Keratinocyte (primary cell): ENCODE data around the gene ARFRP1. TPM values are rescaled to one million over a fixed set of nuclear protein-coding genes. Genes with fewer than 3 reads are reported as not detected.

Experiments
- DNase-seq: peaks from one replicate; pipeline ENCODE4 v3.0.0-alpha.2; 2011; ENCODE audit warnings: low read depth, missing footprints, low spot score
- FAIRE-seq: peaks from 2 replicates; lab custom pipeline; 2011; peaks lifted over from hg19 to GRCh38; lab: Jason Lieb, UNC
- H2AFZ ChIP-seq: 2 replicates; pipeline ENCODE4 v1.6.0; 2012; ENCODE audit warnings: low read length, control low read depth, inconsistent platforms; ENCODE audit not compliant: control insufficient read depth
- H3K27ac ChIP-seq: 2 replicates; pipeline ENCODE4 v1.5.1; 2011; ENCODE audit warnings: low read length; ENCODE audit not compliant: control insufficient read depth, insufficient read depth
- H3K27me3 ChIP-seq: 3 replicates; pipeline ENCODE4 v1.6.0; 2011; ENCODE audit warnings: low read length; ENCODE audit not compliant: control insufficient read depth, insufficient read depth; ENCODE audit errors: extremely low read depth
- H3K36me3 ChIP-seq, 2 experiments: 2 replicates in 1 of 2; 3 replicates in 1 of 2; pipeline ENCODE4 v1.5.1; 2011; ENCODE audit warnings: low read length in 2 of 2, mild to moderate bottlenecking in 1 of 2; ENCODE audit not compliant: control insufficient read depth in 2 of 2, insufficient read depth in 2 of 2; ENCODE audit errors: extremely low read depth in 1 of 2
- H3K4me1 ChIP-seq: 3 replicates; pipeline ENCODE4 v1.5.1; 2011; ENCODE audit warnings: low read length; ENCODE audit not compliant: control insufficient read depth, insufficient read depth; ENCODE audit errors: extremely low read depth
- H3K4me2 ChIP-seq: 3 replicates; pipeline ENCODE4 v1.6.0; 2011; ENCODE audit warnings: low read depth, low read length; ENCODE audit not compliant: control insufficient read depth, insufficient read depth; ENCODE audit errors: extremely low read depth
- H3K4me3 ChIP-seq, 3 experiments: fragments of 200-600 bp in 1 of 3; sonication (generic) in 1 of 3; 2 replicates in 2 of 3; 3 replicates in 1 of 3; pipeline ENCODE4 v1.5.1; 2011 to 2016; ENCODE audit warnings: low read length in 3 of 3, mild to moderate bottlenecking in 3 of 3, control low read depth in 2 of 3, inconsistent platforms in 1 of 3, low read depth in 1 of 3, mixed read lengths in 1 of 3, mixed run types in 1 of 3, moderate library complexity in 1 of 3; ENCODE audit not compliant: control insufficient read depth in 2 of 3, insufficient read depth in 2 of 3; ENCODE audit errors: extremely low read depth in 1 of 3
- H3K79me2 ChIP-seq: 2 replicates; pipeline ENCODE4 v1.6.0; 2012; ENCODE audit warnings: low read length; ENCODE audit not compliant: control insufficient read depth, insufficient read depth
- H3K9ac ChIP-seq: 3 replicates; pipeline ENCODE4 v1.6.0; 2011; ENCODE audit warnings: low read length; ENCODE audit not compliant: control insufficient read depth, insufficient read depth; ENCODE audit errors: extremely low read depth
- H3K9me1 ChIP-seq: 3 replicates; pipeline ENCODE4 v1.6.0; 2011; ENCODE audit warnings: low read length; ENCODE audit not compliant: control insufficient read depth, insufficient read depth; ENCODE audit errors: extremely low read depth
- H3K9me3 ChIP-seq: 2 replicates; pipeline ENCODE4 v1.5.1; 2012; ENCODE audit warnings: low read depth, low read length; ENCODE audit not compliant: control insufficient read depth
- H4K20me1 ChIP-seq: 3 replicates; pipeline ENCODE4 v1.6.0; 2011; ENCODE audit warnings: low read length; ENCODE audit not compliant: control insufficient read depth, insufficient read depth; ENCODE audit errors: extremely low read depth
- CTCF ChIP-seq, 3 experiments: IDR thresholded peaks in 1 of 3; conservative IDR thresholded peaks in 1 of 3; optimal IDR thresholded peaks in 1 of 3; 2 replicates in 2 of 3; 3 replicates in 1 of 3; pipeline versions ENCODE3 to v1.5.1; 2011; ENCODE audit warnings: low read length in 3 of 3, mild to moderate bottlenecking in 3 of 3, moderate library complexity in 2 of 3, control low read depth in 1 of 3, inconsistent platforms in 1 of 3; ENCODE audit not compliant: insufficient read depth in 2 of 3; ENCODE audit errors: extremely low read depth in 1 of 3
- EZH2 ChIP-seq: IDR thresholded peaks from one replicate; pipeline ENCODE4 v1.6.1; 2012; ENCODE audit warnings: inconsistent platforms, mild to moderate bottlenecking, low read length, moderate library complexity
- dilution Hi-C: fragments of 300-500 bp; cut with MboI; formaldehyde crosslinking; loops from one replicate; pipeline ENCODE4 v1.7.0; 2020; ENCODE audit warnings: low sequenced_read_pairs; ENCODE audit not compliant: extremely low pct_ligation_motif_present
- polyA plus RNA-seq, 5 experiments: library from polyadenylated mRNA; depleted of rRNA in 3 of 5; stranded (reverse) in 3 of 5; stranded (forward) in 1 of 5; unstranded in 1 of 5; fragments of >200 nt; gene quantifications; 1 replicate in 1 of 5; 2 replicates in 3 of 5; 3 replicates in 1 of 5; pipeline versions ENCODE4 v1.2.1 to v1.2.3, GENCODE V29; 2011 to 2012; ENCODE audit warnings: missing spikeins in 2 of 5, low read depth in 1 of 5, low replicate concordance in 1 of 5

Gene ARFRP1
- polyA plus RNA-seq, 1 donor (not counting 4 experiments of a cell fraction or from before 2014, with no cell fraction given) = 30.4 TPM

- H3K79me2 ChIP-seq = peaks cover 16% of the 10 kb centered on the region
- peak overlapping the region; percentile 99 for H3K4me2 ChIP-seq
- peak overlapping the region; percentile 72 for H3K9ac ChIP-seq
- H3K9me1 ChIP-seq = no peaks in the 10 kb centered on the region
- peaks cover 45% of the 10 kb centered on the region for H3K4me1 ChIP-seq
- dilution Hi-C loops = no loop called here
- H3K9me3 ChIP-seq = no peaks in the 10 kb centered on the region
- DNase-seq (no peak), FAIRE-seq (no peak)
- H2AFZ ChIP-seq = no peak overlapping the region
- no peaks in the 10 kb centered on the region for H3K27me3 ChIP-seq
- peak overlapping the region; percentile 84 for H3K27ac ChIP-seq
- H3K36me3 ChIP-seq = peaks cover 1 to 8% of the 10 kb centered on the region in 2 experiments
- no peaks in the 10 kb centered on the region for H4K20me1 ChIP-seq
- H3K4me3 ChIP-seq = peak overlapping the region; percentile 55 to 92 (median 79)
- TF ChIP-seq CTCF (optimal IDR thresholded peaks at IDR 0.05 in 1 of 3, IDR thresholded peaks at IDR 0.05 in 1 of 3, conservative IDR thresholded peaks at IDR 0.05 in 1 of 3; ENCODE audit: extremely low read depth in 1 of 3, insufficient read depth in 2 of 3, low read length in 3 of 3) (no peak), EZH2 (no peak)
These were observed 10.4 kb downstream of the ARFRP1 start for GRCh38 chr20:63697357-63697867.

GRCh38 chr20:63696628-63697356 is 11.0 kb downstream of the ARFRP1 start, which contains the start of gene TNFRSF6B:
Gene TNFRSF6B, plus strand, starts transcription at chr20:63696652. Its CDS starts 116 bp downstream, at chr20:63696768.
- Histone ChIP-seq H3K4me1 (peaks cover 48% of the 10 kb centered on the region), H3K9ac (peak within 1 kb of the TSS; percentile 72)

More at GRCh38 chr20:63696628-63697356, 11.0 kb downstream of the ARFRP1 start, which contains the start of gene TNFRSF6B:
- no peaks in the 10 kb centered on the region for H4K20me1 ChIP-seq
- H3K9me3 ChIP-seq = no peaks in the 10 kb centered on the region
- peak within 1 kb of the TSS; percentile 84 for H3K27ac ChIP-seq
- H3K9me1 ChIP-seq = no peaks in the 10 kb centered on the region
- peak within 1 kb of the TSS; percentile 55 to 92 (median 79) for H3K4me3 ChIP-seq
- no peaks in the 10 kb centered on the region for H3K27me3 ChIP-seq
- FAIRE-seq = no peak
- peak within 1 kb of the TSS; percentile 99 for H3K4me2 ChIP-seq
- TF ChIP-seq EZH2 (no peak), CTCF (optimal IDR thresholded peaks at IDR 0.05 in 1 of 3, IDR thresholded peaks at IDR 0.05 in 1 of 3, conservative IDR thresholded peaks at IDR 0.05 in 1 of 3; ENCODE audit: extremely low read depth in 1 of 3, insufficient read depth in 2 of 3, low read length in 3 of 3) (peak in 1 of 3 experiments; percentile 7)
- DNase-seq = no peak
- dilution Hi-C loops = no loop called here
- peaks cover 1 to 8% of the 10 kb centered on the region in 2 experiments for H3K36me3 ChIP-seq
- peaks cover 16% of the 10 kb centered on the region for H3K79me2 ChIP-seq
- no peak within 1 kb of the TSS for H2AFZ ChIP-seq
